ENCODE measurements around the gene UBE2C.
A peak's percentile ranks its signal among the peaks of the same experiment; 100 is the strongest.

UBE2C gene

GRCh38 chr20:45833883-45834796, 21.7 kb downstream of the UBE2C start:
- ATAC-seq, result peak; percentile 67 to 72

GRCh38 chr20:45834797-45835161, 22.3 kb downstream of the UBE2C start:
- no peak for ATAC-seq

GRCh38 chr20:45835329-45835765, 22.9 kb downstream of the UBE2C start:
- no peak for ATAC-seq

- ATAC-seq, result no peak
Measured at GRCh38 chr20:45835825-45836224, 23.4 kb downstream of the UBE2C start.

- ATAC-seq, result no peak
Measured at GRCh38 chr20:45836841-45837240, 24.4 kb downstream of the UBE2C start.

GRCh38 chr20:45840700-45841198, 28.3 kb downstream of the UBE2C start:
- no peak for ATAC-seq

GRCh38 chr20:45841407-45842129, 29.1 kb downstream of the UBE2C start:
- ATAC-seq, result no peak

GRCh38 chr20:45842169-45842812, 29.8 kb downstream of the UBE2C start:
- no peak for ATAC-seq

- ATAC-seq, result no peak
Measured at GRCh38 chr20:45843506-45843905, 31.1 kb downstream of the UBE2C start.

GRCh38 chr20:45845452-45845851, 33.0 kb downstream of the UBE2C start:
- no peak for ATAC-seq

GRCh38 chr20:45848421-45848820, 36.0 kb downstream of the UBE2C start:
- no peak for ATAC-seq

- ATAC-seq, result no peak
Measured at GRCh38 chr20:45848969-45849582, 36.6 kb downstream of the UBE2C start.

GRCh38 chr20:45850238-45850637, 37.8 kb downstream of the UBE2C start:
- ATAC-seq, result no peak

- ATAC-seq, result no peak
Measured at GRCh38 chr20:45850926-45851325, 38.5 kb downstream of the UBE2C start.

GRCh38 chr20:45851501-45851900, 39.1 kb downstream of the UBE2C start:
- no peak for ATAC-seq

GRCh38 chr20:45852326-45852725, 39.9 kb downstream of the UBE2C start:
- ATAC-seq, result no peak

GRCh38 chr20:45853484-45853883, 41.0 kb downstream of the UBE2C start:
- no peak for ATAC-seq

- peak; percentile 99 for ATAC-seq
Measured at GRCh38 chr20:45857114-45857881, 44.9 kb downstream of the UBE2C start, which contains the start of the genes ACOT8 and ZSWIM3. Gene ACOT8, minus strand, starts transcription at chr20:45857392. Its CDS starts 77 bp downstream, at chr20:45857315. Gene ZSWIM3, plus strand, starts transcription at chr20:45857614. Its CDS starts 212 bp downstream, at chr20:45857826.

- ATAC-seq, result peak; percentile 8 to 18
Measured at GRCh38 chr20:45857882-45858216, 45.4 kb downstream of the UBE2C start.

GRCh38 chr20:45859916-45860315, 47.5 kb downstream of the UBE2C start:
- no peak for ATAC-seq

GRCh38 chr20:45860560-45861220, 48.2 kb downstream of the UBE2C start:
- ATAC-seq, result no peak

All from activated CD4-positive, CD25-positive, alpha-beta regulatory T cell treated with anti-CD3 and anti-CD28 coated beads, Interleukin-2, amount 50 U/mL, for 24 hours (primary cell).